HepG2 (cell line): ENCODE data around the gene ALDH3A2. TPM values are rescaled to one million over a fixed set of nuclear protein-coding genes. Genes with fewer than 3 reads are reported as not detected.

Source experiments
- AHDC1 ChIP-seq: sonication (generic); formaldehyde crosslinking; IDR thresholded peaks from 2 replicates; pipeline ENCODE4 v1.5.1; 2020; ENCODE audit warnings: mild to moderate bottlenecking, missing genetic modification reagents, borderline replicate concordance
- BATF2 ChIP-seq: sonication (generic); formaldehyde crosslinking; IDR thresholded peaks from 2 replicates; pipeline ENCODE4 v1.8.0; 2022; ENCODE audit warnings: mild to moderate bottlenecking, missing genetic modification reagents, moderate library complexity
- DMAP1 ChIP-seq: IDR thresholded peaks from 2 replicates; pipeline ENCODE4 v1.6.1; 2016
- GMEB2 ChIP-seq: IDR thresholded peaks from 2 replicates; pipeline ENCODE4 v1.6.1; 2016; ENCODE audit warnings: missing biosample characterization, missing genetic modification reagents, low read depth
- GZF1 ChIP-seq: sonication (generic); formaldehyde crosslinking; IDR thresholded peaks from 2 replicates; pipeline ENCODE4 v1.5.1; 2020; ENCODE audit warnings: mild to moderate bottlenecking, missing genetic modification reagents
- JDP2 ChIP-seq: sonication (generic); formaldehyde crosslinking; IDR thresholded peaks from 2 replicates; pipeline ENCODE4 v1.8.1; 2022; ENCODE audit warnings: missing genetic modification reagents, borderline replicate concordance
- KLF12 ChIP-seq: sonication (generic); formaldehyde crosslinking; IDR thresholded peaks from 2 replicates; pipeline ENCODE4 v1.4.0; 2020; ENCODE audit warnings: missing genetic modification reagents, borderline replicate concordance
- NR2F1 ChIP-seq, 2 experiments: fragments of 450-650 bp in 1 of 2; formaldehyde crosslinking in 1 of 2; IDR thresholded peaks; 2 replicates each; pipeline versions ENCODE4 v1.5.0 to v1.6.1; 2016 to 2020; ENCODE audit warnings: mild to moderate bottlenecking in 1 of 2, missing compliant biosample characterization in 1 of 2, missing genetic modification reagents in 1 of 2, moderate library complexity in 1 of 2
- NR3C1 ChIP-seq: sonication (generic); formaldehyde crosslinking; IDR thresholded peaks from 2 replicates; pipeline ENCODE4 v1.4.0; 2020; ENCODE audit warnings: missing genetic modification reagents
- PRMT3 ChIP-seq: sonication (generic); formaldehyde crosslinking; IDR thresholded peaks from 2 replicates; pipeline ENCODE4 v1.8.1; 2022; ENCODE audit warnings: low read depth, mild to moderate bottlenecking, moderate library complexity, missing genetic modification reagents, borderline replicate concordance
- SMARCE1 ChIP-seq: fragments of 450-650 bp; IDR thresholded peaks from 2 replicates; pipeline ENCODE4 v1.6.1; 2017; ENCODE audit warnings: borderline replicate concordance
- STAG1 ChIP-seq: sonication (generic); formaldehyde crosslinking; IDR thresholded peaks from 2 replicates; pipeline ENCODE4 v1.4.0; 2020; ENCODE audit warnings: missing genetic modification reagents
- TCF12 ChIP-seq, 2 experiments: fragments of 450-650 bp in 1 of 2; sonication (generic) in 1 of 2; formaldehyde crosslinking in 1 of 2; IDR thresholded peaks; 2 replicates each; pipeline versions ENCODE4 v1.6.1 to v1.8.0; 2017 to 2022; ENCODE audit warnings: antibody characterized with exemption in 1 of 2, mild to moderate bottlenecking in 1 of 2, missing genetic modification reagents in 1 of 2, moderate library complexity in 1 of 2
- ZFP90 ChIP-seq: sonication (generic); formaldehyde crosslinking; IDR thresholded peaks from 2 replicates; pipeline ENCODE4 v1.8.0; 2022; ENCODE audit warnings: missing genetic modification reagents, mild to moderate bottlenecking, inconsistent platforms, borderline replicate concordance
- ZKSCAN1 ChIP-seq: fragments of 150-350 bp; IDR thresholded peaks from 2 replicates; pipeline ENCODE4 v1.6.1; 2014; ENCODE audit warnings: low read length
- ZNF121 ChIP-seq: sonication (generic); formaldehyde crosslinking; IDR thresholded peaks from 2 replicates; pipeline ENCODE4 v1.5.0; 2020; ENCODE audit warnings: mild to moderate bottlenecking, missing genetic modification reagents
- ZNF724P ChIP-seq: sonication (generic); formaldehyde crosslinking; IDR thresholded peaks from 2 replicates; pipeline ENCODE4 v1.8.0; 2022; ENCODE audit warnings: missing genetic modification reagents, borderline replicate concordance
- ZNF766 ChIP-seq: sonication (generic); formaldehyde crosslinking; IDR thresholded peaks from 2 replicates; pipeline ENCODE4 v1.5.0; 2020; ENCODE audit warnings: missing genetic modification reagents, borderline replicate concordance
- ZNF773 ChIP-seq: sonication (generic); formaldehyde crosslinking; IDR thresholded peaks from 2 replicates; pipeline ENCODE4 v1.4.0; 2020; ENCODE audit warnings: missing genetic modification reagents, borderline replicate concordance
- ZNF788 ChIP-seq: sonication (generic); formaldehyde crosslinking; IDR thresholded peaks from 2 replicates; pipeline ENCODE4 v1.5.0; 2020; ENCODE audit warnings: mild to moderate bottlenecking, missing genetic modification reagents, borderline replicate concordance
- polyA plus RNA-seq, 8 experiments: library from polyadenylated mRNA; depleted of rRNA in 3 of 8; stranded (reverse) in 7 of 8; unstranded in 1 of 8; fragments of >200 nt; fragmentation: Illumina TruSeq in 4 of 8; extraction: Trizol in 4 of 8; gene quantifications; 2 replicates each; pipeline versions ENCODE4 v1.2.1 to v1.2.3, GENCODE V29; 2011 to 2016; ENCODE audit warnings: low read depth in 4 of 8, missing spikeins in 1 of 8, mixed read lengths in 1 of 8; ENCODE audit not compliant: insufficient read depth in 1 of 8
- total RNA-seq, 5 experiments: library from RNA; depleted of rRNA; stranded (reverse); fragments of >200 nt; fragmentation: Illumina TruSeq; extraction: Trizol; gene quantifications; 2 replicates each; pipeline ENCODE4 v1.2.3, GENCODE V29; 2016; ENCODE audit warnings: low read depth in 1 of 5

ALDH3A2 gene
- total and polyA plus RNA-seq, 2 of the 13 experiments (the other 11 are each of a cell fraction or from before 2014, with no cell fraction given): 80.8 to 180 TPM

- TF ChIP-seq ZNF724P (CRISPR knock-in tag) (peak; percentile 93; the same call in 1 of the 2 replicates), TCF12 (IDR thresholded peaks at IDR 0.05) (no peak), TCF12 (CRISPR knock-in tag; IDR thresholded peaks at IDR 0.05) (peak; percentile 93; the same call in 1 of the 2 replicates), DMAP1 (CRISPR knock-in tag) (peak; percentile 83), PRMT3 (CRISPR knock-in tag) (peak; percentile 92; the same call in 1 of the 2 replicates), NR2F1 (CRISPR knock-in tag; IDR thresholded peaks at IDR 0.05) (peak; percentile 86 to 93), ZNF121 (peak; percentile 82), AHDC1 (no peak; the same call in 1 of the 2 replicates), GMEB2 (CRISPR knock-in tag) (0 out of 2 replicates have a peak, but pooled peaks have one; percentile 19), NR3C1 (CRISPR knock-in tag) (no peak), KLF12 (CRISPR knock-in tag) (peak; percentile 97), BATF2 (peak; percentile 97), JDP2 (CRISPR knock-in tag) (peak; percentile 21; the same call in 1 of the 2 replicates), STAG1 (CRISPR knock-in tag) (peak; percentile 72), ZNF766 (CRISPR knock-in tag) (peak; percentile 95), ZNF788 (peak; percentile 91; the same call in 1 of the 2 replicates), ZFP90 (CRISPR knock-in tag) (peak; percentile 97), SMARCE1 (no peak), ZNF773 (CRISPR knock-in tag) (no peak), GZF1 (CRISPR knock-in tag) (peak; percentile 90), ZKSCAN1 (no peak)
Measured at GRCh38 chr17:19648475-19649273, at the start of gene ALDH3A2 (continued).
